Hematopoietic multipotent progenitor cell (in vitro differentiated cells): ENCODE measurements around the gene HINFP. TPM values are rescaled to one million over a fixed set of nuclear protein-coding genes. Genes with fewer than 3 reads are reported as not detected.
A peak's percentile ranks its signal among the peaks of the same experiment; 100 is the strongest.

Source experiments
- DNase-seq, 3 donors: peaks; one replicate each; pipeline ENCODE4 v3.0.0-alpha.2; 2011 to 2015; ENCODE audit warnings: low read depth in 2 of 3, low spot score in 2 of 3
- total RNA-seq: library from RNA; depleted of rRNA; stranded (reverse); fragments of >200 nt; gene quantifications from one replicate; pipeline ENCODE4 v1.2.3, GENCODE V29; 2012

HINFP gene, protein sequence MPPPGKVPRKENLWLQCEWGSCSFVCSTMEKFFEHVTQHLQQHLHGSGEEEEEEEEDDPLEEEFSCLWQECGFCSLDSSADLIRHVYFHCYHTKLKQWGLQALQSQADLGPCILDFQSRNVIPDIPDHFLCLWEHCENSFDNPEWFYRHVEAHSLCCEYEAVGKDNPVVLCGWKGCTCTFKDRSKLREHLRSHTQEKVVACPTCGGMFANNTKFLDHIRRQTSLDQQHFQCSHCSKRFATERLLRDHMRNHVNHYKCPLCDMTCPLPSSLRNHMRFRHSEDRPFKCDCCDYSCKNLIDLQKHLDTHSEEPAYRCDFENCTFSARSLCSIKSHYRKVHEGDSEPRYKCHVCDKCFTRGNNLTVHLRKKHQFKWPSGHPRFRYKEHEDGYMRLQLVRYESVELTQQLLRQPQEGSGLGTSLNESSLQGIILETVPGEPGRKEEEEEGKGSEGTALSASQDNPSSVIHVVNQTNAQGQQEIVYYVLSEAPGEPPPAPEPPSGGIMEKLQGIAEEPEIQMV
- total RNA-seq = 27.5 TPM

DNA sequence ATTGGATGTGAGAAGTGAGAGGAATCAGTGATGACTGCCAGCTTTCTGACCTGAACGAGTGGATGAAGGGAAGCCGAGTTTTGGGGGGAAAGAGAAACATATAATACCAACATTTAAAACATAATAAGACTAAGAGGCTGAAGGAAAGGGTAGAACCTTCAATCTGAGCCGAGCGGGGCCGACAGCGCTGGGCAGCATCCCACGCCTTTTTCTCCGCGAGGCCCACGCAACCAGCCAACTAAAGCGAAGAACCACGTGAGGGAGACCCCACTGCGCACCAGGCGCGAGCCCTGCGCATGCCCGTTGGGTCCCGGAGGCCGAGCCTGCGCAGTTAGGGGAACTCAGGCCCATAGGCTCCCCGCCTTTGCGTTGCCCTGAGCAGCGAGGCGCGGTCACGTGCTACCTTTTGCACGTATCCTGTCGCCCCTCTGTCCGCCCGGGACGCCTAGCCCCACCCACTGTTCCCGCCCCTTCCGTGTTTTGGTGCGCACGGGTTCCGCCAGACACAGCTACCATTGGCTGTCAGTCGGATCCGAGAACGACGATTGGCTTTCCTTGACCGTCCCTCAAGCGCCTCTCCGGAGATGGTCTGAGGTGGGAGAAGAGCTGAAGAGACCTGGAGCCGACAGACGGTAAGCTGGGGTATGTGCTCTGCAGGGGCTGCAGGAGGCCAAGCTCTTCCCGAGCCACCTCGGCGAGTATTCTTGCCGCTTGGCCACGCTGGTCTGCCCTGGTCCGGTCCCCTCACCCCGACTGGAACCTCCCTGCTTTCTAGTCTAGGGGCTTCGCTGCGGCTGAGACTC is at the start of gene HINFP:
Gene HINFP, plus strand, starts transcription at position 573 of the 803 bp plus-strand sequence. CDS start 5,365 bp downstream, outside the sequence.
- peak; percentile 94 to 100 (median 99) for DNase-seq

DNA sequence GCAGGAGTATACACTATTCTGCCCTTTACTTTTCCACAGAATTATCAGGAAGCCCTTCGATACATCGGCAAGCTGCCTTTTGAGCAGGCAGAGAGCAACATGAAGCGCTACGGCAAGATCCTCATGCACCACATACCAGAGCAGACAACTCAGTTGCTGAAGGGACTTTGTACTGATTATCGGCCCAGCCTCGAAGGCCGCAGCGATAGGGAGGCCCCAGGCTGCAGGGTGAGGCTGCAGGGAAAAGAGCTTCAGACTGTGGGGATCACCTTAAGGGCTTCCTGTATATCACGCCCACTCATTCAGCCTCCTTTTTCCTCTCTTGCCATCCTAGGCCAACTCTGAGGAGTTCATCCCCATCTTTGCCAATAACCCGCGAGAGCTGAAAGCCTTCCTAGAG is 43.5 kb upstream of the HINFP start:
- DNase-seq = no peak

DNA sequence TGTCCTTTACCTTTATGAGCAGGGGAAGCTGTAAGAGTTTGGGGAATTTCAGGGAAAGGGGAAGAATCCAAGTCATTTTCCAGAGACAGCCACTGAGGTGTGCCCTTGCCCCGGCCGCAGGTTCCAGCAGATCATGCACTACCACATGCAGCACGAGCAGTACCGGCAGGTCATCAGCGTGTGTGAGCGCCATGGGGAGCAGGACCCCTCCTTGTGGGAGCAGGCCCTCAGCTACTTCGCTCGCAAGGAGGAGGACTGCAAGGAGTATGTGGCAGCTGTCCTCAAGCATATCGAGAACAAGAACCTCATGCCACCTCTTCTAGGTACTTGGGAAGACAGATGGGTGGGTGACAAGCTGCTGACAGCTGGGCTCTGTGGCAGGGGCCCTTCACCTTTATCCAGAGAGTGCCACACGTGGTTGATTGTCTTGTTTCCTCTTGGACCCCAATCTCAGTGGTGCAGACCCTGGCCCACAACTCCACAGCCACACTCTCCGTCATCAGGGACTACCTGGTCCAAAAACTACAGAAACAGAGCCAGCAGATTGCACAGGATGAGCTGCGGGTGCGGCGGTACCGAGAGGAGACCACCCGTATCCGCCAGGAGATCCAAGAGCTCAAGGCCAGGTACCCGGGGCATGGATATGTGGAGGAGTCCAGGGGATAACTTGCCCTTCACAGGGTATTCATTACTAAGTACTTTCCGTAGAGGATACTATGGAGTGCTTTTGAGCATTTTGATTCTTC is 42.5 kb upstream of the HINFP start:
- no peak for DNase-seq

DNA sequence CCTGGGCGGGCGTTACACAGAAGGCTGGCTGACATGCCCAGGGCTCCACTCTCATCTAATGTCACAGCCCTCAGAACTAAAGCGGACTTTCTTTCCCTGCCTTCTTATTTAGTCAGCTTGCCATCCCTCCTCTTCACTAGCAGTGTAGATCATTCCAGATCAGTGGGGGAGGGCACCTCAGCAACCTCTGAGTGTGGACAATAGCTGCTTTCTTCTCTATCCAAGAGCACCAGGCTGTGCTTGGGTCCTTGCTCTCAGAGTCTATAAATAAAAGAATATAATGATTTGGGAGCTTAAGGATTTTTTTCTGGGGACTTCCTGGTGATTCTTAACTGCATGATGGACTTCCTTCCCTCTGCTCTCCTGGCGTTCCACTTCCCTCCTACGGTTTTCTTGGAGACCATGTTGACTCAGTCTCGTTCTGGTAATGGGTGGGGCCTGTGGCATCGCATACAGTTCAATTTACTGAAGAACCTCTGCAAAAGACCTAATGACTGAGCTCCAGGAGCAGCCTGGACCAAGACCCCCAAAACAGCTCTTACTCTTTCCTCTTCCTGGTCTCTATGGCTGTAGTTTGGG is 39.6 kb upstream of the HINFP start:
- no peak for DNase-seq

DNA sequence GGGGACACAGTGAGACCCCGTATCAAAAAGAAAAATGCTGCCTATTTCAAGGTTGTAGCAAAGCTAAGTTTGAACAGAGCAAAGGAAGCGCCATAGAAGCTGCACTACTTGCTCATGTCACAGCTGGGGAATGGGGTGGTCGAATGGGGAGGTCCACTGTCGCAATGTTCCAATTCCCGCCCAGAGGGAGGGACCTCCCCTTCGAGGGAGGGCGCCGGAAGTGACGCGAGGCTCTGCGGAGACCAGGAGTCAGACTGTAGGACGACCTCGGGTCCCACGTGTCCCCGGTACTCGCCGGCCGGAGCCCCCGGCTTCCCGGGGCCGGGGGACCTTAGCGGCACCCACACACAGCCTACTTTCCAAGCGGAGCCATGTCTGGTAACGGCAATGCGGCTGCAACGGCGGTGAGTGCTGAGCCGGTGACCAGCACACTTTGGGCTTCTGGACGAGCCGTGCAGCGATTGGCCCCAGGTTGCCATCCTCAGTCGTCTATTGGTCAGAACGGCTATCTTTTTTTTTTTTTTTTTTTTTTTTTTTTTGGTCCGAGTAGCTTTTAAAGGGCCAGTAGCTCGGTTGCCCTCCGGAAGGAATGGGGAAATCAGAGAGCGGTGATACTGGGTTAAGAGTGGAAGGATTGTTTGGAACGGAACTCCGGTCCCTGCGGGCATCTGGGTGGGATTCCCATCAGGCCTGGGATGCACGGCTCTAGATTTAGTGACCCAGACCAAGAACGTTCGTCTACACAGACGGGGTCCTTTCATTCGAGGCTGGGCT is 36.5 kb upstream of the HINFP start, which contains the start of gene HMBS:
Gene HMBS, plus strand, starts transcription at position 219 of the 774 bp plus-strand sequence. Its CDS starts 153 bp downstream, at position 372.
- peak; percentile 70 to 97 (median 95) for DNase-seq

DNA sequence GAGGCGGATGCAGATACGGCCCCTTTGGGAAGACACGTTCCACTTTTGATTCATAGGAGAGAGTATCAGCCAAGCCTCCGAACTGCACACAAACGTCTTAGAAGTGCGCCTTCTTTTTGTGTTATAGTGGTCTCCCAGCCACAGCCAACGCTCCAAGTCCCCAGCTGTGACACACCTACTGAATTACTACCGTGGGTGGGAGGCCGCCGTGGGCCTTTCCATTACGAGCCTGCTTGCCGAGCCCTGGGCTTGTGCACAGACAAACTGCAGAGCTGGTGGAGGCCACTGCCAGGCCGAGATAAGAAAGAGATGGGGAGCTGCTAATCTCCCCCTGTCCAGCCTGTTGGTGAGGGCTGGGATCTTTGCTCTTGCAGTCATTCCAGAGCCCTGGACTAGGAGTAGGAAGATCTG is 35.9 kb upstream of the HINFP start:
- peak in 1 of 3 donors; percentile 29 for DNase-seq

DNA sequence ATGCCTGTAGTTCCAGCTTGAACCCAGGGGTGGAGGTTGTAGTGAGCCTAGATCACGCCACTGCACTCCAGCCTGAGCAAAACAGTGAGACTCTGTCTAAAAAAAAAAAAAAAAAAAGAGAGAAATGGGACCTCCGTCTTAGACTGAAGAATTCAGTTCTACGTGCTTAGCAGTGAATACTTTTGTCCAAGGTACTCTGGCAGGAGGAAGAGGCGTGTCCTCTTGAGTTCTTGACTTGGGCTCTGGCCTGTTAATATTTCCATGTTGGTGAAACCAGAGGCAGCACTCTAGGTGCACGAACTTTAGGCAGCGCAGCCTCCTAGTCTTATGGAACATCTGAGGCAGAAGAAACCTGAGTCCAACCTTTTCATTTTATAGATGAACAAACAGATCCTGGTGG is 34.3 kb upstream of the HINFP start:
- no peak for DNase-seq

DNA sequence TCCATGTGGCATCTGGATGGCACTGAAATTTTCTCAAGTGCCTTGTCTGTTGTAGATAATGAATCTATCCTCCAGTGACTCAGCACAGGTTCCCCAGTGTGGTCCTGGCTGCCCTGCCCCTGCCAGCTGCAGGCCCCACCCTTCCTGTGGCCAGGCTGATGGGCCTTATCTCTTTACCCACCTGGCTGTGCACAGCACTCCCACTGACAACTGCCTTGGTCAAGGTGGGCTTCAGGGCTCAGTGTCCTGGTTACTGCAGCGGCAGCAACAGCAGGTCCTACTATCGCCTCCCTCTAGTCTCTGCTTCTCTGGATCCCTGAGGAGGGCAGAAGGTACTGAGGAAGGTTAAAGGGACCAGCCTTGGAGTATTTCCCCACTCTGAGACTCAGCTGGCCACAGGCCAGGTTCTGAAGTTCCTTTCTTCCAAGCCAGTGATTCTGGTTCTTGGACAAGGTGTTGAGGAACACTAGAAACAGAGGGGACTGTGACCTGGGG is 33.6 kb upstream of the HINFP start:
- peak in 2 of 3 donors; percentile 83 to 88 for DNase-seq

DNA sequence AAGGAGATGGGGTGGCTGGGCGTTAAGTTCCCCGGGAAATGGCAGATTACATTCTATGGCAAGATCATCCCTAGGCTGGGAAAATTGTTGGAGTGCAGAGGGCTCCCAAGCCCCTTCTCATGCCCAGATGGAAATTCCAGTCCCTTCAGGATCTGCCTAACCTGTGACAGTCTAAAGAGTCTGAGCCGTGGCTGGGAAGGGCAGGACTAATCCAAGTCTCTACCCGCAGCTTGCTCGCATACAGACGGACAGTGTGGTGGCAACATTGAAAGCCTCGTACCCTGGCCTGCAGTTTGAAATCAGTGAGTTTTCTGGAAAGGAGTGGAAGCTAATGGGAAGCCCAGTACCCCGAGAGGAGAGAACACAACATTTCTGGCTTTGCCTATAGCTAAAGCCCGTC is 33.0 kb upstream of the HINFP start:
- DNase-seq = no peak

DNA sequence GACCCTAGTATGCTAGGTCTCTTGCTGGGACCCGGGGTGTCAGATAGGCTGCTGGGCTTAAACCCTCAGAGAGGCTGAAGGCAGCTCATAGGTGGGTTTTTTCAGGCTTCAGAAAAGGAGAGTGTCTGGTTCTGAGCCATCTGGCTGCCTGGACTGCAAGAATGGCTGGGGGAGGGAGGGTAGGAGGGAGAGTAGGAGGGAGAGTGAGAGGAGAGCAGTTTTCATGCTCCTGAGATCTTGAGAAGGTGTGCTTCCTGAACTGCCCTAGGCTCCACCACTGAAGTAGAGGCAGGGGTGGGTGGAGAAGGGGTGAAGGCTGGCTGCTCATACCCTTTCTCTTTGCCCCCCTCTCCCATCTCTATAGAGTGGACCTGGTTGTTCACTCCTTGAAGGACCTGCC is 32.1 kb upstream of the HINFP start:
- DNase-seq = no peak

DNA sequence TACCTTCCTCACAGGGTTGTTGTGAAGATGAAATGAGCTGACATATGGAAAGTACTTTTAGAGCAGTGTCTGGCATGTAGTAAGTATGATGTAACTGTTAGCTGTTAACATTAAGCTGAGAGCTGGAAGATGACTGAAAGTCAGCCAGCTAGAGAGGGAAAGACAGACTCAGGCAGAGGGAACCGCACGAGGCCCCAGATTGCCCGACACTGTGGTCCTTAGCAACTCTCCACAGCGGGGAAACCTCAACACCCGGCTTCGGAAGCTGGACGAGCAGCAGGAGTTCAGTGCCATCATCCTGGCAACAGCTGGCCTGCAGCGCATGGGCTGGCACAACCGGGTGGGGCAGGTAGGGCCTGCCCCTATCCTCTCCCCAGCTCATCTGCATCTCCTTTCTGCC is 30.2 kb upstream of the HINFP start:
- no peak for DNase-seq

DNA sequence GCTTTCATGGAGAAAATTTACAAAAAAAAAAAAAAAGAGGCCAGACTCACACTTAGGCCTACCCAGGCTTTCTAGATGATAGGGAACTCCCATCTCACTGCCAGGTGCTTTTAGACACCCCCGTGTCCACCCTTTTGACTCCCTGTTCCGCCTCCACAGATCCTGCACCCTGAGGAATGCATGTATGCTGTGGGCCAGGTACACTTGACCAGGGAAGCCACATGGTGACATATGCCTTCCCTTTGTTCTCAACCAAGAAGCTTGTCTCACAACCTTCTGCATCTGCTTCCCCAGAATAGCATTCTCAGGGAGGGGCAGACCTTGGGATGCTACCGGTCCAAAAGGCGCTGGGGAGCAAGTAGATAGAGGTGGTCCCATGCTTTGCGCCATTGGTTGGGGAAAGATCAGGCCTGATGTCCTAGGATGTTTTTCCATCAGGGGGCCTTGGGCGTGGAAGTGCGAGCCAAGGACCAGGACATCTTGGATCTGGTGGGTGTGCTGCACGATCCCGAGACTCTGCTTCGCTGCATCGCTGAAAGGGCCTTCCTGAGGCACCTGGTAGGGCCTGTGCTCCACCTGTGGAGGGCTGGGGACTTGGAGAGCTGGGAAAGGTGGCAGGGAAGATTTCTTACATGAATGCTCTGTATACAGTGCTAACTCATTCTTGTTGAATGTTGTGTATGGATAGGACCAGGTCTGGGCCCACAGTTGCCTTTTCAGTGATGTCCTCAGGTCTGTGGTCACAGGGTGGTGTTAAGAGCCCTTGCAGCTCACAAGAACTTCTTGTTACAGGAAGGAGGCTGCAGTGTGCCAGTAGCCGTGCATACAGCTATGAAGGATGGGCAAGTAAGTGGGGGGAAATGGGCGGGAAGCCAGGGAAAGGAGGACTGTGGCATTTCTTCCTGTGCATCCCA is 29.2 kb upstream of the HINFP start:
- no peak for DNase-seq

DNA sequence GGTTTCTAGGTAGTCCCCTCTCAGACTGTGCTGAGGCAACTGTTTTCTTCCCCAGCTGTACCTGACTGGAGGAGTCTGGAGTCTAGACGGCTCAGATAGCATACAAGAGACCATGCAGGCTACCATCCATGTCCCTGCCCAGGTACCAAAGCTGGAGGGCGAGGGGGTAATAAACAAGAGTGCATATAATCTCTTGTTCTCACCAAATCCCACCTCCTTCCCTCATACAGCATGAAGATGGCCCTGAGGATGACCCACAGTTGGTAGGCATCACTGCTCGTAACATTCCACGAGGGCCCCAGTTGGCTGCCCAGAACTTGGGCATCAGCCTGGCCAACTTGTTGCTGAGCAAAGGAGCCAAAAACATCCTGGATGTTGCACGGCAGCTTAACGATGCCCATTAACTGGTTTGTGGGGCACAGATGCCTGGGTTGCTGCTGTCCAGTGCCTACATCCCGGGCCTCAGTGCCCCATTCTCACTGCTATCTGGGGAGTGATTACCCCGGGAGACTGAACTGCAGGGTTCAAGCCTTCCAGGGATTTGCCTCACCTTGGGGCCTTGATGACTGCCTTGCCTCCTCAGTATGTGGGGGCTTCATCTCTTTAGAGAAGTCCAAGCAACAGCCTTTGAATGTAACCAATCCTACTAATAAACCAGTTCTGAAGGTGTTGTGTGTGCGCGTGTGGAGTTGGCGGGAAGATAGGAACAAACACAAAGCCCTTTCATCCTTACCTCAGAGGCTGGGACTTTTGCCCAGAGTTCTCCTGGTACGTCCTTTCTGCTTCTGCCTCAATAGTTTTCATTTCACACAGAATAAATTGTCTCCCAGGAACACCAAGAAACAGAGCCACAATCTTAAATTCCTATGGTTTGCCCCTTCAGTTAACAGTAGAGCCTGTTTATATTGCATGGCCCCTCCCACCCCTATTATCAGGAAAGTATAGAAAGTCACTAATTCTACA is 28.2 kb upstream of the HINFP start:
- no peak for DNase-seq

DNA sequence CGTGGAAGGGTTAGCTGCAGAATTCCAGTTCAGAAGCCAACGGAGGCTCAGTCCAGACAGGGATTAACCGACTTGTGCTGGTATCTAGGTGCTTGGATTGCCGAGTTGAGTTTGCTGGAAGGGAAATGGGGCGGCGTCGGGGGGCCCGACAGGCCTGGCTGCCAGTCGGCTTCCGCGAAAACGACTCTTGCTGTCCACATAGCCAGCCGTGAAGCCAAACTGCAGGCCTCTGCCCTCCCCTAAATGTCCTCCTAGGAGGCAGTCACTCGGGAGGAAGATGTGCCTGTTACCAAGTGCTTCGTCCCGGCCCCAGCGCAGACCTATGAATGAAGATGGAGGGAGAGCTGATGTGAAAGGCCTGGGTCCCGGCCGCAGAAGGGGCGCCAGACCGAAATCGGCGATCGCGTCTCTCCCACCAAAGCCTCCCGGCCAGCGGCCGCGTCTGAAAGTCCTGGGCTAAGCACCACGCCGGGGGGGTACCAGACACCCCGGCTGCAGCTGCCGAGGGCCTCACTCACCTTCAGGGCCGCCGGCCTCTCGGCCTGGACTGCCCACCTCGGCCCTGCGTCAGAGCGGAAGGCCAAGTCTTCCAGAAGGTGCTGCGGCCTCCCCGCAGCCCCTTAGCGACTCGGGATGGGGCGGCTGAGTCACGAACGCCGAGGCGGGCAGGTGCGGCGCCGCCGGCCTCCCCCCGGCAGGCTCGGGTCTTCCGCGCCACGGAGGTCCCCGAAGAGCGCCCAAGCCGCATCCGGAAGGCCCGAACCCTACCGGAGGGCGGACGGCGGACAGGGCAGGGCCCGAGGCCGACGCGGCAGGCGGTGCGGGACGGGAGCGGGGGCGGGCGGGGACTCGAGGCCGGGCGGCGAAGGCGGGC is 27.2 kb upstream of the HINFP start:
- peak in 2 of 3 donors; percentile 36 to 60 for DNase-seq

DNA sequence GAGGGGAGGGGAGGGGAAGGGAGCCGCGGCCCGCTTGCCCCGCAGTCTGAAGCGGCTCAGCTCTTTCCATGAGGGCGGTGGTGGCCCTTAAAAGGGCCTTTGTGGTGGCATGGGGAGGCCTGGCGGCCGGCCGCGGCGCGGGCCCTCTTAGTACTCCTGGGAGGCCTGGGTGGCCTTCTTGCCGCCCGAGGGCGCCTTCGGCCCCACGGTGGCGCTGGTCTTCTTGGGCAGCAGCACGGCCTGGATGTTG is 26.6 kb upstream of the HINFP start:
- peak in 1 of 3 donors; percentile 84 for DNase-seq

DNA sequence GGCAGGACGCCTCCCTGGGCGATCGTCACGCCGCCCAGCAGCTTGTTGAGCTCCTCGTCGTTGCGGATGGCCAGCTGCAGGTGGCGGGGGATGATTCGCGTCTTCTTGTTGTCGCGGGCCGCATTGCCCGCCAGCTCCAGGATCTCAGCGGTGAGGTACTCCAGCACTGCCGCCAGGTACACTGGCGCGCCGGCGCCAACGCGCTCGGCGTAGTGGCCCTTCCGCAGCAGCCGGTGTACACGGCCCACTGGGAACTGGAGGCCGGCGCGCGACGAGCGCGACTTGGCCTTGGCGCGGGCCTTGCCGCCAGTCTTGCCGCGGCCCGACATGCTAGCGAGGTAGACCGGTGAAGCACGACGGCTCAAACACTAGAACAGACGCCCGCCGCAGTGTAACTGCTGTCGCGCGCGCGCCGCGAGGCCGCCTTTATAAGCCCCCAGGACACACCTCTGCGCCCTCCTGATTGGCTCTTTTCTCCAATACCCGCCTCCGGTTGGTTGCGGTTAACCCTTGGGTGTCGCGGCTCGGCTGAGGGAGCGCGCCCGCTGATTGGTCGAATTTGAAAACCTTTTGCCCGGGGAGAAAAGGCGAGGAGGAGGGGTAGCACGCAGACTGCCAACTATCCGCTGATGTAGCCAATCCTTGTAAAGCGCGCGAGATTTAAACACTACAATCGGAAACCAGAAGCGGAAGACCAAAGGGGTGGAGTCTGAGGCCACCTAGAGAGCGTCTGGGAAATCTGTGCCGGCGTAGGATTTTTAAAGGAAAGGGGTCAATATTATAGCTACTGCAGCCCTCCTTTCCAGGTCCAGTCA is 26.1 kb upstream of the HINFP start:
- peak; percentile 96 to 100 (median 99) for DNase-seq
